ENCODE data around the gene ZGPAT. TPM values are rescaled to one million over a fixed set of nuclear protein-coding genes. Genes with fewer than 3 reads are reported as not detected.

ZGPAT gene
- total and polyA plus RNA-seq, 7 donors: 18.5 to 44.9 (median 22.5) TPM

- H3K36me3 ChIP-seq: peaks cover 0 to 63% (median 19%) of the 10 kb centered on the region in 4 donors
- intact Hi-C loops (cut with DNase I): no loop called here
- H3K27ac ChIP-seq: no peak overlapping the region
- TF ChIP-seq EP300 (IDR thresholded peaks at IDR 0.05) (no peak), CTCF (IDR thresholded peaks at IDR 0.05) (no peak), POLR2AphosphoS5 (IDR thresholded peaks at IDR 0.05) (peak in 1 of 4 donors; percentile 5), POLR2A (IDR thresholded peaks at IDR 0.05) (no peak)
- peaks cover 0 to 18% (median 15%) of the 10 kb centered on the region in 4 donors for H3K4me1 ChIP-seq
- whole genome bisulfite sequencing, 2 donors: 90 to 91% methylated on average over 13 of the region's 13 CpGs
- no peak overlapping the region for H3K4me3 ChIP-seq
- H3K27me3 ChIP-seq: no peaks in the 10 kb centered on the region
- H3K9me3 ChIP-seq: no peaks in the 10 kb centered on the region
- DNase-seq: no peak
These were observed 29.8 kb upstream of the ZGPAT start for GRCh38 chr20:63678071-63678470.

- WGBS, 2 donors: 90 to 91% methylated on average over 38 of the region's 38 CpGs
- intact Hi-C loops (cut with DNase I): no loop called here
These were observed 29.0 kb upstream of the ZGPAT start for GRCh38 chr20:63678667-63679465.

GRCh38 chr20:63679799-63680305 is 28.0 kb upstream of the ZGPAT start:
- no peak for TF ChIP-seq EP300 (IDR thresholded peaks at IDR 0.05)
- TF ChIP-seq POLR2A (IDR thresholded peaks at IDR 0.05): no peak
- TF ChIP-seq CTCF (IDR thresholded peaks at IDR 0.05): no peak
- TF ChIP-seq POLR2AphosphoS5 (IDR thresholded peaks at IDR 0.05): no peak
- 92 to 95% methylated on average over 19 of the region's 19 CpGs for WGBS, 2 donors
- H3K4me3 ChIP-seq: no peak overlapping the region
- no peaks in the 10 kb centered on the region for H3K27me3 ChIP-seq
- peaks cover 0 to 22% (median 18%) of the 10 kb centered on the region in 4 donors for H3K4me1 ChIP-seq
- H3K9me3 ChIP-seq: no peaks in the 10 kb centered on the region
- intact Hi-C loops (cut with DNase I): no loop called here
- peaks cover 0 to 48% (median 8%) of the 10 kb centered on the region in 4 donors for H3K36me3 ChIP-seq
- no peak overlapping the region for H3K27ac ChIP-seq
- no peak for DNase-seq

More at GRCh38 chr20:63678667-63679465, 29.0 kb upstream of the ZGPAT start:
- no peak for DNase-seq
- Histone ChIP-seq H3K36me3 (peaks cover 0 to 57% (median 12%) of the 10 kb centered on the region in 4 donors), H3K27ac (no peak overlapping the region), H3K9me3 (no peaks in the 10 kb centered on the region), H3K4me1 (peaks cover 0 to 22% (median 18%) of the 10 kb centered on the region in 4 donors), H3K27me3 (no peaks in the 10 kb centered on the region), H3K4me3 (no peak overlapping the region)
- TF ChIP-seq EP300 (IDR thresholded peaks at IDR 0.05) (no peak), POLR2AphosphoS5 (IDR thresholded peaks at IDR 0.05) (no peak), CTCF (IDR thresholded peaks at IDR 0.05) (no peak), POLR2A (IDR thresholded peaks at IDR 0.05) (no peak)

- no peaks in the 10 kb centered on the region for H3K9me3 ChIP-seq
- no peak for TF ChIP-seq CTCF (IDR thresholded peaks at IDR 0.05)
- no peak for TF ChIP-seq POLR2A (IDR thresholded peaks at IDR 0.05)
- no peak for TF ChIP-seq POLR2AphosphoS5 (IDR thresholded peaks at IDR 0.05)
- no peak for TF ChIP-seq EP300 (IDR thresholded peaks at IDR 0.05)
- peaks cover 0 to 43% (median 8%) of the 10 kb centered on the region in 4 donors for H3K36me3 ChIP-seq
- peaks cover 0 to 22% (median 20%) of the 10 kb centered on the region in 4 donors for H3K4me1 ChIP-seq
- H3K27me3 ChIP-seq: no peaks in the 10 kb centered on the region
- intact Hi-C loops (cut with DNase I): no loop called here
- DNase-seq: no peak
- WGBS, 2 donors: 96% methylated on average over 13 of the region's 13 CpGs
- H3K4me3 ChIP-seq: no peak overlapping the region
- no peak overlapping the region for H3K27ac ChIP-seq
These were observed 27.4 kb upstream of the ZGPAT start for GRCh38 chr20:63680427-63680826.
